Endometrium (tissue), 2 donors: Measurements from ENCODE around the gene PSMD13.
"Not testable (repeated sequence)": the region's sequence is repeated elsewhere in the genome, so short reads cannot be mapped to it uniquely, and the experiment has no call there.

ENCODE experiments used
- FAIRE-seq: peaks from 2 replicates; lab custom pipeline; 2012; peaks lifted over from hg19 to GRCh38; lab: Jason Lieb, UNC
- donor health status: control.
- donor health status: control.

PSMD13 gene

DNA sequence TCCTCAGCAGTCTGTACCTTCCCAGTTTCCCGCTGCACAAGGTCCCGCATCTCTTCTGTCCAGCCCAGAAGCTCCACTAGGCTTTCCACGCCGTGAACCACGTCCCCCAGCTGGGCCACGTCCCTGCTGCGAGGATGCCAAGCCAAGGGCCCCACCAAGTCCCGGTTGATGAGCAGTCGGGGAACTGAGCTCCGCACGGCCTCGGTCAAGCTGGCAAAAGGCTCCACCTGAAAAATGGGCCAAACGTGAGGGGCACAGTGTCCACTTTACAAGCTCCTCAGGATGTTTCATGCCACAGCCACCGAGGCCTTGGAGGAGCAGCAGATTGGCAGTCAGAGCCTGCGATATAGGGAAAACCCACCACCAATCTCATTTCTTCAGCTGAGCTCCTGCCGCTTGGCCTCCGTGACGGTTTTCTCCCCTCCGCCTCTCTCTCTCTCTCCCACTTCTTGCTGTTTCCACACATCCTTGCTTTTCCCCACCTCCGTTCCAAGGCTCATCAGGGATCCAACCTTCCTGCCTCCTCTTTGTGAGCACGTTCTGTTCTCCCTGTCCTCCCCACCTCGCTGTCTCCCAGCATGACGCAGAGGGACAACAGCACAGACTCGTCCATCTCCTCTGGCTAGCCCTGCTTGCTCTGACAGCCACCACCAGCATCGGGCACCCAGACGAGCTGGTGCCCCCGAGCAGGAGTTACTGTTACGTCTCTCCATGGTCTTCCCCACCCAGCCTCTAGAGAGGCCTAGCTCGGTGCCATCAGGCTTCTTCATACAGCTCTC lies 17.8 kb upstream of the PSMD13 start:
- FAIRE-seq: no peak

DNA sequence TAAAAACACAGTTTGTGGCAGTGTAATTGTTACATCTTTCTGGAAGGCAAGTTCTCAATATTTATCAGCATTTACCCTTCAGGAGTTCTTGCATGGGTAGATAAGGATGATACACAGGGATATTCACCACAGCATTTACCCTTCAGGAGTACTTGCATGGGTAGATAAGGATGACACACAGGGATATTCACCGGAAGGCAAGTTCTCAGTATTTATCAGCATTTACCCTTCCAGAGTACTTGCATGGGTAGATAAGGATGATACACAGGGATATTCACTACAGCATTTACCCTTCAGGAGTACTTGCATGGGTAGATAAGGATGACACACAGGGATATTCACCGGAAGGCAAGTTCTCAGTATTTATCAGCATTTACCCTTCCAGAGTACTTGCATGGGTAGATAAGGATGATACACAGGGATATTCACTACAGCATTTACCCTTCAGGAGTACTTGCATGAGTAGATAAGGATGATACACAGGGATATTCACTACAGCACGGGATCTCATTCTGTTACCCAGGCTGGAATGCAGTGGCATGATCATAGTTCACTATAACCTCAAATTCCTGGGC lies 16.0 kb upstream of the PSMD13 start:
- FAIRE-seq: not testable (repeated sequence)

DNA sequence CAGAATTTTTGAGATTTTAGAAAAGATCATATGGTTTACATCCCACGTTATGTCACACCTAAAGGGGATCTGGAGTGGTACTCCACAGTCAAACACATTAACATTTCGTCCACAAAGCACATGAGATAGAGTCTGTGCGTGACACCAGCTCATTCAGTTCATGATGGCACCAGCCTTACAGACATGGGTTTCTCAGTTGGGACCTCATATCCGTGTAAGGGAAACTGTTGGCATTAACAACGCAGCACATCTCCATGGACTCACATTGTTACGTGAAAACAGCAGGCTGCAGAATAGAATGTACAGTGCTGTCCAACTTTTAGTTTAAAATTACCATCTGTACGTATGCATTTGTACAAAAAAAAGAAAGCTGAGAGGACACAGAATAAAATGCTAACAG lies 15.2 kb upstream of the PSMD13 start:
- no peak for FAIRE-seq

DNA sequence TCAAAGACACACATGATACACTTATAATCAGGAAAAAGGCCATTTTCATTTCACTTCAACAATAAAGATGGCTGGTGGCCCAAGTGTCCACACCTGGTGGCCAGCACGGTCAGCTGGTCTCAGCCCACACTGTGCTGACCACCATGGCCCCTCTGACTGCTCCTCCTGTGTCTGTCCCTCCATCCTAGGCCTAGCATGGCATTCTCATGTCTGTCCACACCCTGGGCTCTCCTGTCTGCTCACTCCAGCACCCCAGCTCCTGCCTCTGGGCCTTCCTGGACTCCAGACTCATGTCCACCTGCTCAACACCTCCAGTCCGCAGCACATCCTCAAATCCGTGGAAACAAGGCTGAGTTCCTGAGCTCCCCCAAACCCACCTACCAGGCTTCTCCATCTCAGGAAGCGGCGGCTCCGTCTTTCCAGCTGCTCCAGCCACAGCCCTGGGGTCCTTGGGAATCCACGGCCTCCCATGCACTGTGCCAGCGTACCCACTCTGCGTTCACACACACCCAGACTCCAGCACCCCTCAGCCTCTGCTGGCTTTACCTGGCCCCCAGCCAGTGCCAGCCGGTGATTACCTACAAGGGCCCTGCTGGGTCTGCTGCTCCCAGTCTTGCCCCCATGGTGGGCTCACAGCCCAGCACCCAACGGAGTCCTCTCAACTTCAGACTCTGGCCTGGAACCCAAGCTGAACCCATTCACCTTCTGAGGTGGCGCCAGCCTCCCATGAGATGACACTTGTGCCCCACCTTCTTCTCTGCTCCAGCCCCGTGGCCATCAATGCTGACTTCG lies 14.6 kb upstream of the PSMD13 start:
- no peak for FAIRE-seq

DNA sequence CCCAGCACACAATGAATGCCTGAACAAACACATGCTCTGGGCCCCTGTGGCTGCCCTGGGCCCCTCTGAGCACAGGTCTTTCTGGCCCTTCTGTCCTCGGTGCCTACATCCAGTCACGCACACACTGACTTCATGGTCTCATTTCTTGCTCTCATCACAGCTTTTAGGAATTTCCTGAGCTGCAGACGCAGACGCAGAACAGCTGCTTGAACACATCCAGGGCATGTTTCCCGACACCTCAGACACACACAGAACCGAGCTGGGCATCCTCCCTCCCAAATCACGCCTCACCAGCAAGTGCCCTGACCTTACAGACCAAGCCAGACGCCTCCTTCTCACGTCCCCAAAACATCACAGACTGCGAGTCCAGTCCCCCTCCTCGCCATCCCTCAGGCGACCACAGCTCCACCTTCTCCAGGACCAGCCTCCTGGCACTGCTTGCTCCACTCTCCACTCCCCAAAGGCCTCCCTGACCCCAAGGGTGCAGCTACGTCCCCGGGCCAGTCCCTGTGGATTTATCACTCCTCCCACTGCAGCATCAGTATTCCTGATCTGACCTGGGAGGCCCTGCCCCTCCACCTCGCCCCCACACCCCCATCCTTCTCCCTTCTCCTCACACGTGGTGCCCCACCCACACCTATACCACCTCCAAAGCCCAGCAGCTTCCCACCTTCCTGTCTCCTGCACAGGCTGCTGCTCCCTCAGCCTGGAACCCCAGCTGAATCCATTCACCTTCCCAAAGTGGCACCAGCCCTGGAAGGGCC lies 13.6 kb upstream of the PSMD13 start:
- no peak for FAIRE-seq

DNA sequence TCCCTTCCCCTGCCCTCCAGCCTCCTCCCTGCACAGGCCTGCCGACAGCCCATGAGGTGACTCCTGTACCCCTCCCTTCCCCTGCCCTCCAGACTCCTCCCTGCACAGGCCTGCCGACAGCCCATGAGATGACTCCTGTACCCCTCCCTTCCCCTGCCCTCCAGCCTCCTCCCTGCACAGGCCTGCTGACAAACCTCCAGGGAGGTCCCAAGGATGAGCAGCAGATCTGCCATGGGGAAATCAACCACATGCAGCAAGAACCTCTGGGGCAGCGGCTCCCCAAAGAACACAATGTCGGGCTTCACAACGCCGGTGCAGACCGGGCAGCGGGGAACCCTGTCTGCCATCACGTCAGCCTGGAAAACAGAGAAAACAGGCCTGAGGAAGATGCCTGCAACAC lies 12.9 kb upstream of the PSMD13 start:
- no peak for FAIRE-seq

DNA sequence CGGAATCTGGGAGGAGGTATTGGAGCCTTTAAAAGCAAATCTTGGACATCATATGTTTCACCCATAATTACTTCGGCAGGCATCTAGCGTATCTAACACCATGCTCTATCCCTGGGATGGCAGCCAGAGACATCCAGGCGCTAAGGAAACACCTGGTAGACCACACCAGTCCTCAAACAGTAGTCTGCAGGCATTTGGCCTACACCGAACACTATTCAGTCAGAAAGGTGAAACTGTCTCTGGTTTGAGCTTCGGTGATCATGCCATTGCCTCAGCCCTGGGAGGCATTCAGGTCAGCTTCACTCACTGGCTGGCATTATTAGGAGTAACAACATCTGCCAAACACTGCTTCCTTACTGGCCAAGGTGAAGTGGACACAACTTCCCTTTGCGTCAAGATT lies 12.4 kb upstream of the PSMD13 start:
- FAIRE-seq: no peak

DNA sequence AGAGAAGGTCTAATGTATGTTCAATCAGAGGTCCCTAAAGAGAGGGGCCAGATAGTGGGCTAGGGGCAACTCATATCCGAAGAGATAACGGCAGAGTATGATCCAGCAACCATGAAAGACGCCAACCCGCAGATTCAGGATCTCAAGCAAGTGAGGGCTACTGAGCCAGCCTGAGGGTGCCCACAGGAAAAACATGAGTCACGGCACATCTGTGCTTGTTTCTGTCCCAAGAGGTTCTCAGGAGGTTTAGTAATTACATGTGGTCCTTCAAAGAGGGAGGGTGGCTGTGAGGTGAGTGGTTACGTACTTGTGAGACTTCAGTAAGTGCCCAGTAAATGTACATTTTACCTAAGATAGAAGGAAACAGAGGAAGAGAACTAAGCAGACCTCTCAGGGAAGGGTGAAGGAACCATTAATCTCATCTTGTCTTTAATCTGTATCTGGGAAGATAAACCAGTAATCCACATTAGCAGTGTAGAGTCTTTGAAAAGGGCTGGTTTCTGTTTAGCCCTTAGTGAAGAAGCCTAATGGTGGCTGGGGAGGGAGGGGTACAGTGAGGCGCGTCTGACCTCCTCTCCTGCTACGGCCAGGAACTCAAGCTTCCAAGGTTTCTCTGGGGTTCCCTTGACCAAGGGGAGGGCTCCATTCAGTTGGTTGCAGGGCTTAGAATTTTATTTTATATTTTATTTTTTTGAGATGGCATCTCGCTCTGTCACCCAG lies 10.9 kb upstream of the PSMD13 start:
- no peak for FAIRE-seq

DNA sequence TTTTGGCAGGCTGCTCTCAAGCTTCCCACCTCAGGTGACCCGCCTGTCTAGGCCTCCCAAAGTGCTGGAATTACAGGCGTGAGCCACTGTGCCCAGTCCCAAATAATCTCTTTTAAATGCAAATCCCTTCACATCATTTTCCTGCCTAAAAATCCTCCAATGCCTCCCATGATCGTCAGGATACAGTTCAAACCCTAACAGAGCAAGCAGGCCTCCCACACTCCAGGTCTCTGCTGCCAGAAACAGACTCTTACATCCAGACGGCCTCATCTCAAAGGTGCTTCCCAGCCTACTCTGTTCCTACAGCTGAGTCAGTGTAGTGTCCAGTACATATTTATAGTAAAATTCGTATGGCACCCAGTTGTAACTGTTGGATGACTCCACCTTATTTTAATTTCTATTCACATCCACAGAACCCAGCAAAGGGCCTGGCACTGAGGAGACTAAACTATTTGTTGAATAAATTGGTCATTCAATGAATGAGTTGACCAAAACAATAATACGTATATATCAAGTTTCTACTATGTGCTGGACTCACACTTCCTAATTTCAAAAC lies 8.9 kb upstream of the PSMD13 start:
- FAIRE-seq: no peak

DNA sequence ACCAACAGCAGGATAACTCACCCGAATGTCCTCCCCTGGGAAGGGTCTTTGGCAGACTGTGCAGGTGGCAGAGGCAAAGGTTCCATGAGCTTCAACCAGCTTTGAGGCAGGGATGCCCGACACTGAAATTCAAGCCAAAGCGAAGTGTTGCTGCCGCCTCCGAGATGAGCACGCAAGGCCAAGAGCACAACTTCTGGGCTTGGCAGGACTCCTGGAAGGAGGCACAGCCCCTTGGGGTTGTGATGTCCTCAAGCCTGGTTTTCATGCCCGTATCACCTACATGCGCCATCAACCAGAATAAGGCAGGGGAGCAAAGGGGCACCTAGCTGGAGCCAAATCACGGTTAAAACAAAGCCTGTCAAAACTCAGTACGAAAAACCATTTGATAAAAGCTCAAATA lies 6.3 kb upstream of the PSMD13 start:
- FAIRE-seq: no peak

DNA sequence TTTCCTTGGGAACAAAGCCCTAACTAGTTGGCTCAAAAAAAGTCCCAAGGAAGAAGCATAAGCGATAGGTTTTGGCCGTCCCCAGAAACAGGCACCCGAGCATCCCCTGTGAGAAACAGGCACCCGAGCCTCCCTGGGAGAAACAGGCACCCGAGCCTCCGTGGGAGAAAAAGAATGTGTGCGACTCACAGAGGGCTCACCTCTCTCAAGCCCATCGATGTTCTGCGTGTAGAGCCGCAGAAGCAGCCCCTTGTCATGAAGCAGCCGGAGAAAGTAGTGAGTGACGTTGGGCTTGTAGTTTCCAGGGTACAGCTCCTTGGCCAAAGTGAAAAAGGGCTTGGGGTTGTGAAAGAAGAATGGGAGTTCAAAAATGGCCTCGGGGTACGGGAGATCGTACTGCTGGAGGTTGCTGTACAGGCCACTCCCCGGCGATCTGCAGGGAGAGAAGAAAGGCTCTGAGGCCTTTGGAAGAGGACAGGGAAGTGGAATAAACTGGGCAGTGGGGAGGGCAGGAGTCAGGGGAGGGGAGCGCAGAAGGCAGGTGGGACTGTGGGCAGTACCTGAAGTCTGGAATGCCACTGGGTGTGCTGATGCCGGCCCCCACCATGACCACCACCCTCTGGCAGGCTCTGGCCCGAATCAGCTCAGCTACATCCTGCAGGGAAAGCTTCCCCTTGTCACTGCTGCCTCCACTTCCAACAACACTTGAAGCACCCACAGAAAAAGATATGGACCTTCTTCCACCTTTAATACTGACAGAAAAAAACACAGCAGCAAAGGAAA lies 3.8 kb upstream of the PSMD13 start:
- no peak for FAIRE-seq

DNA sequence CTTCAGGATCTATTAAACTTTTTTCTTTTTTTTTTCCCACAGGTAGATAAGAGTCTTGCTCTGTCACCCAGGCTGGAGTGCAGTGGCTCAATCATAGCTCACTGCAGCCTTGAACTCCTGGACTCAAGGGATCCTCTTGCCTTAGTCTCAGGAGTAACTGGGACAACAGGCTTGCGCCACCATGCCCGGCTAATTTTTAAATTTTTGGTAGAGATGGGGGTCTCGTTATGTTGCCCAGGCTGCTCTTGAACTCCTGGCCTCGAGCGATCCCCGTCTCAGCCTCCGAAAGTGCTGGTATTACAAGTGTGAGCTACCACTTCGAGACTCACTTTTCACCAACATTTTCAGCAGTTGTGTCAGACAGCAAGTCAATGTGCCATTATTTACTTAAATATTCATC lies 1.6 kb upstream of the PSMD13 start:
- no peak for FAIRE-seq

DNA sequence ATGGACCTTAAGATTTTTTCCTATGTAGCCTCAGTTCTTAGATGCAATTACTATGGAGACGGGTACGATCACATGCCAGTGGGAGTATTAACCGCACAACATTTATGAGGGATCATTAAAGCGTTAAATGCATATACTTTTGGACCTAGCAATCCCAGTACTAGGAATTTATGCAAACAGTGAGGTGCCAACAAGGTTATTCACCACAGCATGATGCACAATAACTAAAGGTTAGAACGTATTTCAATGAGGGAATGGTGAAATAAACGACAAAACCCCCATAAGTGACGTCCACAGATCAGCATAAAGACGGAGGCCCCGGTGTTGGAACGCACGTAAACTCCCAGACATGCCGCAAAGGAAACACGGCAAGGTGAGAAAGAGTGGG lies 1.2 kb upstream of the PSMD13 start:
- FAIRE-seq: no peak

DNA sequence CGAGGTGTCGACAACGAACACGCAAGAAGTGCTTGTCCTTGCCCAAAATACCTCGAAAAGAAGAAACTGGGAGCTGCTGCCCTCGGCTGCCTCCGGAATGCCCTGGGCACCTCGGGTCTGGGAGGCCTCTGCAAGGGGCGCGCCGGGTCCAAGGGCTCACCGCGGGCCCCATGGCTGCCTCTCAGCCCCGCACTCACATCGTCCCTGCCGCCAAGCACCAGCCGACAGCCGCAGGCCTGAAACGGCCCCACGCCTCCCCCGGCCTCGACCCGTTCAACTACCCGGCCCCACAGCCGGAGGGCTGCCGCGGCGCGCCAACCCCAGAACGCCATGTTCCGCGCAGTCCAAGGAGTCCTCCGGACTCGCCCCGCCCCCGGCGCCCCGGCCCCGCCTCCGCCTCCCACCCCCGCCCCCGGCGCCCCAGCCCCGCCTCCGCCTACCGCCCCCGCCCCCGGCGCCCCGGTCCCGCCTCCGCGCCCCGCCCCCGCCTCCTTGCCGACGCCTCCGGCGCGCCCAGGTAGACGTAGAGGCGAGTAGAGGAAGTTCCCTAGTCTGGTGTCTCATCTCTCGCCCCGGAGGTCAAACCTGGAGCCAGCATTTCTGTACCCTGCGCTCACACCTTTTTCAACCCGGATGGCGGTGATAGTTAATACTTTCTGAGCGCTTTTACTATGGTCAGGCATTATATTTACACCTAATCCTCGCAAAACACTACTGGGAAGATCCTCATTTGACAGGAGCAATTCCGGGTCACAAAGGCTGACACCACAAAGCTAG lies 591 bp upstream of the PSMD13 start, which contains the start of gene SIRT3:
TSS of gene SIRT3 (minus strand) at position 346 of the 777 bp plus-strand sequence. CDS start at position 332, 14 bp downstream.
- FAIRE-seq: no peak

DNA sequence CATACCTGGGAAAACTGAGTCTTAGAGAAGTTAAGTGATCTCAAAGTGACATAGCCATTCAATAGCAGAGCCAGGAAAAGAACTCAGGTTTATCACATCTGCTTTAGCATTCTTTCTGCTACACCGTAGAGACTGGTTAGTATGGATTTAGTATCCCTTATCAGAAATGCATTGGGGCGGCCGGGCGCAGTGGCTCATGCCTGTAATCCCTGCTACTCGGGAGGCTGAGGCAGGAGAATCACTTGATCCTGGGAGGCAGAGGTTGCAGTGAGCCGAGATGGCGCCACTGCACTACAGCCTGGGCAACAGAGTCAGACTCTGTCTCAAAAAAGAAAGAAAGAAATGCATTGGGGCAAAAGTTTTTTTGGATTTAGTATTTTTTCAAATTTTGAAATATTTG lies 1.6 kb downstream of the PSMD13 start:
- not testable (repeated sequence) for FAIRE-seq

DNA sequence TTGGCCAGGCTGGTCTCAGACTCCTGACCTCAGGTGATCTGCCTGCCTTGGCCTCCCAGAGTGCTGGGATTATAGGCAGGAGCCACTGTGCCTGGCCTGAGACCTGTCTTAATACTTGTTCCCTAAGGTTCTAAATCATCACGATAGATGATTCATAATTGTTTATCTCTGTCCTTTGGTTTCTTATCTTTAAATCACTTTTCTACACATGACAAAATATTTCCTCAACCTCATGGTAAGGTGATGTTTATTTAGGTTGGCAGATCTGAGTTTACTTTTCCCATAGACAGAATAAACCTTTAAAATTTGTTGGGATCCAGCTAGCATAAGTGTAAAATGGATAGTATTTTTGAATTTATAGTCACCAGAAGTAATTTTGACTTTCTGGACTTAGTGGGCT lies 3.5 kb downstream of the PSMD13 start:
- FAIRE-seq: no peak

DNA sequence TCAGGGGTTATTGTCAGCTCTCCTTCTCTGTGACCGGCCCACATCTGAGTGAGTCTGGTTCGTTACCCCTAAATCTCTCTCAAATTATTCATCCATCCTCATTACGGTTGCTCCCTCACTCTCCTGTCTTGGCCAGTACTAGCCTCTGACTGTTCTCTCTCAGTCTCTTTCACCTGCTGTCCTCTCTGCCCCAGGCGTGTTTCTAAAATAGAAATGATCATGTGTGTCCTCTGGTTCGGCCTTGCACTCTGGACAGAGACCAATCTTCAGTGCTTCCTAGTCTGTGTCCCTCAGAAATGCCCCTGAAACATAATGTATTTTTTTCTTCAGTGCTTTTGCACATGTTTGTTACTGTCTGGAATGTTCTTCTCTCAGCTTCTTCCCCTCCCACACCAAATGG lies 4.9 kb downstream of the PSMD13 start:
- no peak for FAIRE-seq

DNA sequence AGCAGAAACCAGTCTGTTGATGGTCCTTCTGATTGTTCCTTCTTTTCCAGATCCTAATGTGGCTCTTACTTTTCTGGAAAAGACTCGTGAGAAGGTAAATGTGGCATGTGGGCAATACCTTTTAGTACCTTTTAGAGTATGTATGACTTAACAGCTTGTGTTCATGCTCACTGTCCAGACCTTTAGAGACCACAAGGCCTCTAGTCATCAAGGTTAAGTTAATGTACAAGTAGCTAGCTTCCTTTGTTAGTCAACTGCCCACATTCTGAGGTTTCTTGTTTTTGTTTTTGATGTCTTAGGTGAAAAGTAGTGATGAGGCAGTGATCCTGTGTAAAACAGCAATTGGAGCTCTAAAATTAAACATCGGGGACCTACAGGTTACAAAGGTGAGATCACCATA lies 7.6 kb downstream of the PSMD13 start:
- no peak for FAIRE-seq

DNA sequence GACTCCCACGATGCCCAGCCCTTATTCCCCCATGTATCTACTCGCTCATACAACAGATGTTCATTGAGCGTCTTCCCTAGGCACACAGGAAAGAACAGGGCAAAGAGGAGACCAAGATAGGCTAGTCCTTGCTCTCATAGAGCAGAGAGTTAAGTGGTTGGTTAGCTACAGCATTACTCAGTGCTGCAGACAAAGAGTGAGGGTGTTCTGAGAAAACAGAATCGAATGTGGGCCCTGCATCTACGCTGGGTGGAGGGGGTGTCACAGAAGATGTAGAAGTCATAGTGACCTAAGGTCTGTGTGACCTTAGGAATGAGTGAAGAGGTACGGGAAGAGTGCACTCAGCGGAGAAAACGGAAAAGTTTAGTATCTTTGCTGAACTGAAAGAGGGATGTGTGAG lies 12.3 kb downstream of the PSMD13 start:
- FAIRE-seq: no peak

DNA sequence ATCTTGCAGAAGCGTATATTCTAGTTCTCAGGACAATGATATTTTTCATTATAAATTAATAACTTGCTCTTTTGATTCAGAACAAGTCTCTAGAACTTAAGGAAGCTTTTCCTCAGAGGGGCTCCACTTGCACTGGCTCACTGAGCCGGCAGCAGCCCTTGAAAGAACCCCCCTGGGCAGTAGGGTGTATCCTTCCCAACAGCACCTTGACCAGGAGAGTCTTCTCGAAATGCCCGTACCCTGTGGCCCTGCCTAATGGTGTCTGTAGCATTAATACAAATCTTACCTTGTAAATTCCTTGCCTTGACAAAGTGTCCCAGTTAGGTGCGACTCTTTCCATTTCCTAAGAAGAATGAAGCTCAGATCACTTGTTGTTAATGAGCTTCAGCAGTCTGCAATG lies 13.5 kb downstream of the PSMD13 start:
- FAIRE-seq: no peak
